K562 (cell line): ENCODE results near the gene RUNX3.

ENCODE experiments used
- DPF2 ChIP-seq: fragments of 450-650 bp; IDR thresholded peaks from 2 replicates; pipeline ENCODE4 v1.6.1; 2016
- GTF2E2 ChIP-seq: fragments of 200-800 bp; sonication (Bioruptor generic); IDR thresholded peaks from 2 replicates; pipeline ENCODE4 v1.6.1; 2016; ENCODE audit warnings: missing genetic modification characterization, missing compliant biosample characterization
- SUPT5H ChIP-seq: fragments of 450-650 bp; IDR thresholded peaks from 2 replicates; pipeline ENCODE4 v1.6.1; 2016
- ZNF175 ChIP-seq: fragments of 200-800 bp; sonication (Bioruptor generic); IDR thresholded peaks from 2 replicates; pipeline ENCODE4 v1.6.1; 2016; ENCODE audit warnings: low read depth, mild to moderate bottlenecking, missing genetic modification characterization, missing compliant biosample characterization
- ZNF224 ChIP-seq: sonication (generic); formaldehyde crosslinking; IDR thresholded peaks from 2 replicates; pipeline ENCODE4 v1.8.0; 2022; ENCODE audit warnings: mild to moderate bottlenecking, missing genetic modification reagents
- TF ChIP-seq, protein P1 (sequence below), 2 experiments: IDR thresholded peaks; 2 replicates each; pipeline ENCODE4 v1.6.1; 2011; ENCODE audit warnings: borderline replicate concordance in 1 of 2, control low read depth in 1 of 2, low read depth in 1 of 2, low read length in 1 of 2, mild to moderate bottlenecking in 1 of 2, mixed read lengths in 1 of 2, moderate library complexity in 1 of 2; ENCODE audit not compliant: insufficient read depth in 1 of 2, insufficient read length in 1 of 2, poor library complexity in 1 of 2, severe bottlenecking in 1 of 2; ENCODE audit errors: extremely low read depth in 1 of 2
- TF ChIP-seq, protein P2 (sequence below), 3 experiments: IDR thresholded peaks in 2 of 3; conservative IDR thresholded peaks in 1 of 3; 2 replicates each; pipeline ENCODE4 v1.5.1; 2011 to 2012; ENCODE audit warnings: low read length in 3 of 3, mild to moderate bottlenecking in 3 of 3, control low read depth in 2 of 3, improper control_type of control experiment in 1 of 3, inconsistent platforms in 1 of 3, low read depth in 1 of 3, mixed read lengths in 1 of 3, moderate library complexity in 1 of 3; ENCODE audit not compliant: insufficient read depth in 2 of 3
- TF ChIP-seq, protein P3 (sequence below), 2 experiments: IDR thresholded peaks; 2 replicates each; pipeline ENCODE4 v1.6.1; 2012; ENCODE audit warnings: improper control_type of control experiment in 2 of 2, low read depth in 2 of 2, low read length in 2 of 2, borderline replicate concordance in 1 of 2

DNA sequence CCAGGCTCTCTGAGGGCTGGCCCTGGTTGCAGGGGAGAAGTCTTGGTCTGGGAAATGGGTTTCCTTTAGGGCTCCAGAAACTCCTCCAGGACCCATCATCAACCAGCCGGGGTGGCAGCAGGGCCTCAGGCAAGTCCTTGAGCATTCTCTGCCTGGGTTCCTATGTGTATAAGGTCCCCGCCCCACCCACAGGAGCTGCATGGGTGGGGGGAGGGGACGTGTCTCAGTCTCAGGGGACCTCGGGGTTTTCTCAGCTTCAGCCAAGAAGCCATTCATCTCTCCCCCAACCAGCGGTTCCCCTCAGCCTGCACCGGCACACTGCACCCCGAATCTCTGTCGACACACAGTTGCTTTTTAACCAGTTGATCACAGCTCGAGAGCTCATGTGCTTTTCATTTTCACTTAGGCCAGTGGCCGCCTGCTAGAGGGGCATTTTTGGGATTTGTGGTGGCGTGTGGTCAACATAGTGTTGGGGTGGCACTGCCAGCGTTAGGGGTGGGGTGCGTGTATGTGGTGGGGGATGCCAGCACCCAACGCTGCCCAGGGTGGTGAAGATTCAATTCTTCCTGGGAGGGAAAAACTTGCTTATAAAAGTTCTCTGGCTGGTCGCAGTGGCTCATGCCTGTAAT, 6.5 kb downstream of the RUNX3 start:
- TF ChIP-seq, protein P1, sequence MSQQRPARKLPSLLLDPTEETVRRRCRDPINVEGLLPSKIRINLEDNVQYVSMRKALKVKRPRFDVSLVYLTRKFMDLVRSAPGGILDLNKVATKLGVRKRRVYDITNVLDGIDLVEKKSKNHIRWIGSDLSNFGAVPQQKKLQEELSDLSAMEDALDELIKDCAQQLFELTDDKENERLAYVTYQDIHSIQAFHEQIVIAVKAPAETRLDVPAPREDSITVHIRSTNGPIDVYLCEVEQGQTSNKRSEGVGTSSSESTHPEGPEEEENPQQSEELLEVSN (IDR thresholded peaks at IDR 0.05; ENCODE audit: borderline replicate concordance in 1 of 2, extremely low read depth in 1 of 2, insufficient read depth in 1 of 2, insufficient read length in 1 of 2, low read depth in 1 of 2, low read length in 1 of 2, poor library complexity in 1 of 2, severe bottlenecking in 1 of 2) = no peak
- TF ChIP-seq, protein P2, sequence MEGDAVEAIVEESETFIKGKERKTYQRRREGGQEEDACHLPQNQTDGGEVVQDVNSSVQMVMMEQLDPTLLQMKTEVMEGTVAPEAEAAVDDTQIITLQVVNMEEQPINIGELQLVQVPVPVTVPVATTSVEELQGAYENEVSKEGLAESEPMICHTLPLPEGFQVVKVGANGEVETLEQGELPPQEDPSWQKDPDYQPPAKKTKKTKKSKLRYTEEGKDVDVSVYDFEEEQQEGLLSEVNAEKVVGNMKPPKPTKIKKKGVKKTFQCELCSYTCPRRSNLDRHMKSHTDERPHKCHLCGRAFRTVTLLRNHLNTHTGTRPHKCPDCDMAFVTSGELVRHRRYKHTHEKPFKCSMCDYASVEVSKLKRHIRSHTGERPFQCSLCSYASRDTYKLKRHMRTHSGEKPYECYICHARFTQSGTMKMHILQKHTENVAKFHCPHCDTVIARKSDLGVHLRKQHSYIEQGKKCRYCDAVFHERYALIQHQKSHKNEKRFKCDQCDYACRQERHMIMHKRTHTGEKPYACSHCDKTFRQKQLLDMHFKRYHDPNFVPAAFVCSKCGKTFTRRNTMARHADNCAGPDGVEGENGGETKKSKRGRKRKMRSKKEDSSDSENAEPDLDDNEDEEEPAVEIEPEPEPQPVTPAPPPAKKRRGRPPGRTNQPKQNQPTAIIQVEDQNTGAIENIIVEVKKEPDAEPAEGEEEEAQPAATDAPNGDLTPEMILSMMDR (IDR thresholded peaks at IDR 0.05 in 2 of 3, conservative IDR thresholded peaks at IDR 0.05 in 1 of 3; ENCODE audit: insufficient read depth in 2 of 3, low read depth in 1 of 3, low read length in 3 of 3) = no peak
- TF ChIP-seq ZNF224 (CRISPR knock-in tag) (no peak), GTF2E2 (tag) (no peak), SUPT5H (no peak), ZNF175 (CRISPR knock-in tag) (no peak), DPF2 (no peak)
- TF ChIP-seq, protein P3, sequence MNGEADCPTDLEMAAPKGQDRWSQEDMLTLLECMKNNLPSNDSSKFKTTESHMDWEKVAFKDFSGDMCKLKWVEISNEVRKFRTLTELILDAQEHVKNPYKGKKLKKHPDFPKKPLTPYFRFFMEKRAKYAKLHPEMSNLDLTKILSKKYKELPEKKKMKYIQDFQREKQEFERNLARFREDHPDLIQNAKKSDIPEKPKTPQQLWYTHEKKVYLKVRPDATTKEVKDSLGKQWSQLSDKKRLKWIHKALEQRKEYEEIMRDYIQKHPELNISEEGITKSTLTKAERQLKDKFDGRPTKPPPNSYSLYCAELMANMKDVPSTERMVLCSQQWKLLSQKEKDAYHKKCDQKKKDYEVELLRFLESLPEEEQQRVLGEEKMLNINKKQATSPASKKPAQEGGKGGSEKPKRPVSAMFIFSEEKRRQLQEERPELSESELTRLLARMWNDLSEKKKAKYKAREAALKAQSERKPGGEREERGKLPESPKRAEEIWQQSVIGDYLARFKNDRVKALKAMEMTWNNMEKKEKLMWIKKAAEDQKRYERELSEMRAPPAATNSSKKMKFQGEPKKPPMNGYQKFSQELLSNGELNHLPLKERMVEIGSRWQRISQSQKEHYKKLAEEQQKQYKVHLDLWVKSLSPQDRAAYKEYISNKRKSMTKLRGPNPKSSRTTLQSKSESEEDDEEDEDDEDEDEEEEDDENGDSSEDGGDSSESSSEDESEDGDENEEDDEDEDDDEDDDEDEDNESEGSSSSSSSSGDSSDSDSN (IDR thresholded peaks at IDR 0.05; ENCODE audit: borderline replicate concordance in 1 of 2, low read depth in 2 of 2, low read length in 2 of 2) = no peak
